ENCODE data around the gene HMCN2.

Gene HMCN2

GRCh38 chr9:130441031-130441430 is 175.5 kb downstream of the HMCN2 start:
- DNase-seq = no peak

GRCh38 chr9:130442746-130443455 is 177.3 kb downstream of the HMCN2 start:
- DNase-seq = no peak

- no peak for DNase-seq
Observed at GRCh38 chr9:130443456-130443801, 177.9 kb downstream of the HMCN2 start.

GRCh38 chr9:130443840-130444492 is 178.4 kb downstream of the HMCN2 start:
- DNase-seq = no peak

- DNase-seq = peak; percentile 54 to 71
Observed at GRCh38 chr9:130444565-130445221, 179.1 kb downstream of the HMCN2 start, which contains the start of gene ASS1. ASS1 (plus strand) TSS chr9:130444961; CDS start chr9:130452229, 7,268 bp downstream.

GRCh38 chr9:130445268-130445983 is 179.9 kb downstream of the HMCN2 start:
- no peak for DNase-seq

GRCh38 chr9:130446101-130446861 is 180.7 kb downstream of the HMCN2 start:
- DNase-seq = no peak

GRCh38 chr9:130447193-130447816 is 181.7 kb downstream of the HMCN2 start:
- DNase-seq = no peak

- no peak for DNase-seq
Observed at GRCh38 chr9:130448035-130448624, 182.6 kb downstream of the HMCN2 start.

- DNase-seq = no peak
Observed at GRCh38 chr9:130448771-130449603, 183.4 kb downstream of the HMCN2 start.

- no peak for DNase-seq
Observed at GRCh38 chr9:130450344-130451003, 184.9 kb downstream of the HMCN2 start.

GRCh38 chr9:130451004-130451390 is 185.4 kb downstream of the HMCN2 start:
- DNase-seq = no peak

- peak in 1 of 2 donors; percentile 32 for DNase-seq
Observed at GRCh38 chr9:130451509-130452388, 186.2 kb downstream of the HMCN2 start.

GRCh38 chr9:130452835-130453234 is 187.3 kb downstream of the HMCN2 start:
- no peak for DNase-seq

- no peak for DNase-seq
Observed at GRCh38 chr9:130453487-130453886, 187.9 kb downstream of the HMCN2 start.

GRCh38 chr9:130454096-130454811 is 188.7 kb downstream of the HMCN2 start:
- no peak for DNase-seq

GRCh38 chr9:130454812-130455325 is 189.3 kb downstream of the HMCN2 start:
- no peak for DNase-seq
